HepG2 (cell line): ENCODE results near the gene TPRKB. TPM values are rescaled to one million over a fixed set of nuclear protein-coding genes. Genes with fewer than 3 reads are reported as not detected.

Source experiments
- ATAC-seq: fragments of 200-7000 bp; cut with Tn5 transposase; 3 replicates; pipeline ENCODE4 v1.9.1; 2020; ENCODE audit warnings: mild to moderate bottlenecking, moderate library complexity
- BruUV-seq: library from RNA; stranded (reverse); fragments of 400-500 nt; replicated peaks from 2 replicates; lab custom pipeline; 2021; lab: Mats Ljungman, UMichigan
- CTCF ChIA-PET: fragments of 300-600 bp; formaldehyde crosslinking; extraction: SDS; loops from one replicate; lab custom pipeline; 2021; ENCODE audit warnings: low total read pairs, inconsistent platforms, low intra/inter-chr PET ratio; lab: Yijun Ruan, JAX
- POLR2A ChIA-PET: fragments of 350-600 bp; sonication (Branson Sonifier 250); formaldehyde crosslinking; loops from one replicate; lab custom pipeline; 2020; ENCODE audit warnings: antibody characterized with exemption, inconsistent platforms; lab: Yijun Ruan, JAX
- DNase-seq: peaks from one replicate; pipeline ENCODE4 v3.0.0-alpha.2; 2015; ENCODE audit warnings: low spot score
- FAIRE-seq: peaks from 3 replicates; lab custom pipeline; 2011; peaks lifted over from hg19 to GRCh38; lab: Jason Lieb, UNC
- H2AFZ ChIP-seq: one replicate; pipeline ENCODE4 v1.6.1; 2011; ENCODE audit warnings: low read length, inconsistent platforms
- H3K27ac ChIP-seq: fragments of 300-600 bp; 3 replicates; pipeline ENCODE4 v1.8.0; 2011; ENCODE audit warnings: mixed run types, mild to moderate bottlenecking, mixed read lengths, low read length, inconsistent platforms; ENCODE audit not compliant: insufficient read depth; ENCODE audit errors: extremely low read length
- H3K27me3 ChIP-seq, 2 experiments: fragments of 200-600 bp in 1 of 2; 2 replicates in 1 of 2; 3 replicates in 1 of 2; pipeline versions ENCODE4 v1.6.0 to v1.8.0; 2011; ENCODE audit warnings: low read length in 2 of 2, mild to moderate bottlenecking in 2 of 2, moderate library complexity in 2 of 2, inconsistent platforms in 1 of 2; ENCODE audit not compliant: insufficient read depth in 2 of 2, control insufficient read depth in 1 of 2
- H3K36me3 ChIP-seq, 2 experiments: fragments of 200-600 bp in 1 of 2; replicated peaks in 1 of 2; 2 replicates in 1 of 2; 3 replicates in 1 of 2; pipeline versions ENCODE4 v1.5.1 to v1.8.0; 2011; ENCODE audit warnings: low read length in 2 of 2, inconsistent platforms in 1 of 2; ENCODE audit not compliant: insufficient read depth in 2 of 2, control insufficient read depth in 1 of 2
- H3K4me1 ChIP-seq: 2 replicates; pipeline ENCODE4 v1.5.1; 2012; ENCODE audit warnings: low read length, inconsistent platforms; ENCODE audit not compliant: insufficient read depth
- H3K4me2 ChIP-seq: 2 replicates; pipeline ENCODE4 v1.6.0; 2011; ENCODE audit warnings: low read depth, low read length, inconsistent platforms
- H3K4me3 ChIP-seq, 3 experiments: fragments of 200-600 bp in 1 of 3; sonication (generic), shearing (Covaris generic) in 1 of 3; replicated peaks in 1 of 3; 2 replicates each; pipeline ENCODE4 v1.5.1; 2011 to 2016; ENCODE audit warnings: low read length in 3 of 3, inconsistent platforms in 2 of 3, low read depth in 2 of 3, mild to moderate bottlenecking in 2 of 3, control low read depth in 1 of 3, mixed read lengths in 1 of 3; ENCODE audit not compliant: insufficient read depth in 1 of 3
- H3K79me2 ChIP-seq: one replicate; pipeline ENCODE4 v1.6.1; 2011; ENCODE audit warnings: low read length, inconsistent platforms; ENCODE audit not compliant: insufficient read depth
- H3K9ac ChIP-seq: 2 replicates; pipeline ENCODE4 v1.6.0; 2011; ENCODE audit warnings: mild to moderate bottlenecking, low read depth, low read length, inconsistent platforms; ENCODE audit not compliant: insufficient read depth
- H3K9me3 ChIP-seq: 2 replicates; pipeline ENCODE4 v1.5.1; 2012; ENCODE audit warnings: mild to moderate bottlenecking, low read length
- H4K20me1 ChIP-seq: 2 replicates; pipeline ENCODE4 v1.6.0; 2011; ENCODE audit warnings: inconsistent platforms, mild to moderate bottlenecking, low read length, moderate library complexity; ENCODE audit not compliant: insufficient read depth
- ADNP ChIP-seq: sonication (generic); formaldehyde crosslinking; IDR thresholded peaks from 2 replicates; pipeline ENCODE4 v1.4.0; 2020; ENCODE audit warnings: missing genetic modification reagents
- CCAR2 ChIP-seq: fragments of 200-400 bp; formaldehyde crosslinking; optimal IDR thresholded peaks from 2 replicates; pipeline ENCODE3; 2018; ENCODE audit warnings: low read depth, mild to moderate bottlenecking, low read length, moderate library complexity
- RFX3 ChIP-seq: IDR thresholded peaks from 2 replicates; pipeline ENCODE4 v1.6.1; 2016; ENCODE audit warnings: missing biosample characterization, missing genetic modification reagents
- SAP130 ChIP-seq: IDR thresholded peaks from 2 replicates; pipeline ENCODE4 v1.6.1; 2016; ENCODE audit warnings: low read depth
- ZFP82 ChIP-seq: sonication (generic); formaldehyde crosslinking; IDR thresholded peaks from 2 replicates; pipeline ENCODE4 v1.5.1; 2020; ENCODE audit warnings: mild to moderate bottlenecking, missing genetic modification reagents, borderline replicate concordance
- ZNF160 ChIP-seq: sonication (generic); formaldehyde crosslinking; IDR thresholded peaks from 2 replicates; pipeline ENCODE4 v1.8.0; 2022; ENCODE audit warnings: mild to moderate bottlenecking, inconsistent platforms, missing genetic modification reagents
- ZNF224 ChIP-seq: sonication (generic); formaldehyde crosslinking; IDR thresholded peaks from 2 replicates; pipeline ENCODE4 v1.5.0; 2020; ENCODE audit warnings: mild to moderate bottlenecking, missing genetic modification reagents
- ZNF253 ChIP-seq: sonication (generic); formaldehyde crosslinking; IDR thresholded peaks from 2 replicates; pipeline ENCODE4 v1.8.0; 2022; ENCODE audit warnings: mild to moderate bottlenecking, missing genetic modification reagents, borderline replicate concordance
- ZNF367 ChIP-seq: sonication (generic); formaldehyde crosslinking; IDR thresholded peaks from 2 replicates; pipeline ENCODE4 v1.4.0; 2020; ENCODE audit warnings: missing genetic modification reagents, borderline replicate concordance
- ZNF761 ChIP-seq: sonication (generic); formaldehyde crosslinking; conservative IDR thresholded peaks from 2 replicates; pipeline ENCODE4 v1.4.0; 2020; ENCODE audit warnings: mild to moderate bottlenecking, missing genetic modification reagents
- ZNF883 ChIP-seq: sonication (generic); formaldehyde crosslinking; IDR thresholded peaks from 2 replicates; pipeline ENCODE4 v1.5.1; 2020; ENCODE audit warnings: mild to moderate bottlenecking, missing genetic modification reagents; ENCODE audit errors: not compliant biosample characterization
- WGBS: methylation state at CpG from one replicate; pipeline ENCODE4 v1.1.6; 2017; ENCODE audit warnings: low lambda C conversion rate; 5-methylcytosine and 5-hydroxymethylcytosine counted together
- in situ Hi-C: cut with HindIII; loops from 2 replicates; pipeline ENCODE4 v1.10.0; 2017; ENCODE audit warnings: low pct_unique_long_range_greater_than_20kb; ENCODE audit not compliant: extremely low pct_ligation_motif_present
- intact Hi-C: fragments of 100-400 bp; cut with micrococcal nuclease; formaldehyde crosslinking; loops from one replicate; pipeline ENCODE4 v1.10.0; 2022; ENCODE audit not compliant: unreplicated experiment
- polyA plus RNA-seq, 8 experiments: library from polyadenylated mRNA; depleted of rRNA in 3 of 8; stranded (reverse) in 7 of 8; unstranded in 1 of 8; fragments of >200 nt; fragmentation: Illumina TruSeq in 4 of 8; extraction: Trizol in 4 of 8; gene quantifications; 2 replicates each; pipeline versions ENCODE4 v1.2.1 to v1.2.3, GENCODE V29; 2011 to 2016; ENCODE audit warnings: low read depth in 4 of 8, missing spikeins in 1 of 8, mixed read lengths in 1 of 8; ENCODE audit not compliant: insufficient read depth in 1 of 8
- total RNA-seq, 5 experiments: library from RNA; depleted of rRNA; stranded (reverse); fragments of >200 nt; fragmentation: Illumina TruSeq; extraction: Trizol; gene quantifications; 2 replicates each; pipeline ENCODE4 v1.2.3, GENCODE V29; 2016; ENCODE audit warnings: low read depth in 1 of 5
- TF ChIP-seq, protein P1 (sequence below): sonication (generic); formaldehyde crosslinking; IDR thresholded peaks from 2 replicates; pipeline ENCODE4 v1.4.0; 2020; ENCODE audit warnings: missing genetic modification reagents
- TF ChIP-seq, protein P2 (sequence below): sonication (generic); formaldehyde crosslinking; IDR thresholded peaks from 2 replicates; pipeline ENCODE4 v1.8.1; 2022; ENCODE audit warnings: mild to moderate bottlenecking, missing genetic modification reagents
- TF ChIP-seq, protein P3 (sequence below): sonication (generic); formaldehyde crosslinking; IDR thresholded peaks from 2 replicates; pipeline ENCODE4 v1.4.0; 2020; ENCODE audit warnings: missing genetic modification reagents; ENCODE audit errors: not compliant biosample characterization

The TPRKB gene
- total and polyA plus RNA-seq, 2 of the 13 experiments (the other 11 are each of a cell fraction or from before 2014, with no cell fraction given), result 32.0 to 58.0 TPM

DNA sequence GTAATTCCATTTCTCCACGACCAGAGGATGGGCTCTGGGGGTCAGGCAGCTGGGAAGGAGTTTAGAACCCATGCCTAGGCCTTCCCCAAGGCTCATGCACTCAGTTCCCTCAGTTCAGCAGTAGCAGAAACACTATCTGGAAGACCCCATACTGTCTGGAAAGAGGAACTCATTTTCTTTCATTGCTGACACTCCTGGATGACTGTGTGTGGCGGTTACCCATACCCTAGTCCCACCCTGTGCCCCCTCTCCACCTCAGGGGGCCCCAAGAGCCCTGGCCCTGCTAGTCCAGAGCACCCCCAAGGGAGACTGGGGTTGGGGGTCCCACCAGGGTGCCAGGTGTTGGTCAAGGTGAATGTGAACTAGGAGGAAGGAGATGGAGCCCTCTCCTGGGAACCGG lies 29.5 kb downstream of the TPRKB start:
- peaks cover 7% of the 10 kb centered on the region for H3K4me1 ChIP-seq
- in situ Hi-C loops (no loop called here), intact Hi-C loops (no loop called here)
- ChIA-PET CTCF (no interaction called here), POLR2A (no interaction called here)
- TF ChIP-seq CCAR2 (no peak), RFX3 (CRISPR knock-in tag) (no peak), ZNF883 (CRISPR knock-in tag) (no peak)
- TF ChIP-seq, protein P1, sequence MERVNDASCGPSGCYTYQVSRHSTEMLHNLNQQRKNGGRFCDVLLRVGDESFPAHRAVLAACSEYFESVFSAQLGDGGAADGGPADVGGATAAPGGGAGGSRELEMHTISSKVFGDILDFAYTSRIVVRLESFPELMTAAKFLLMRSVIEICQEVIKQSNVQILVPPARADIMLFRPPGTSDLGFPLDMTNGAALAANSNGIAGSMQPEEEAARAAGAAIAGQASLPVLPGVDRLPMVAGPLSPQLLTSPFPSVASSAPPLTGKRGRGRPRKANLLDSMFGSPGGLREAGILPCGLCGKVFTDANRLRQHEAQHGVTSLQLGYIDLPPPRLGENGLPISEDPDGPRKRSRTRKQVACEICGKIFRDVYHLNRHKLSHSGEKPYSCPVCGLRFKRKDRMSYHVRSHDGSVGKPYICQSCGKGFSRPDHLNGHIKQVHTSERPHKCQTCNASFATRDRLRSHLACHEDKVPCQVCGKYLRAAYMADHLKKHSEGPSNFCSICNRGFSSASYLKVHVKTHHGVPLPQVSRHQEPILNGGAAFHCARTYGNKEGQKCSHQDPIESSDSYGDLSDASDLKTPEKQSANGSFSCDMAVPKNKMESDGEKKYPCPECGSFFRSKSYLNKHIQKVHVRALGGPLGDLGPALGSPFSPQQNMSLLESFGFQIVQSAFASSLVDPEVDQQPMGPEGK (CRISPR knock-in tag), result no peak
- DNase-seq, result no peak
- no TSS peak for BruUV-seq
- no peak overlapping the region for H3K27ac ChIP-seq
- ATAC-seq, result no peak
- no peaks in the 10 kb centered on the region for H3K9me3 ChIP-seq
- H3K36me3 ChIP-seq, result no peaks in the 10 kb centered on the region
- no peak overlapping the region for H3K4me3 ChIP-seq
- WGBS, result 36% methylated on average over 2 of the region's 3 CpGs
- no peak overlapping the region for H3K4me2 ChIP-seq
- H3K27me3 ChIP-seq, result peaks cover 0 to 25% of the 10 kb centered on the region in 2 experiments; a peak in 3 of 5 replicates
- no peaks in the 10 kb centered on the region for H4K20me1 ChIP-seq
- no peaks in the 10 kb centered on the region for H3K79me2 ChIP-seq
- FAIRE-seq, result no peak
- no peak overlapping the region for H2AFZ ChIP-seq
- H3K9ac ChIP-seq, result no peak overlapping the region

DNA sequence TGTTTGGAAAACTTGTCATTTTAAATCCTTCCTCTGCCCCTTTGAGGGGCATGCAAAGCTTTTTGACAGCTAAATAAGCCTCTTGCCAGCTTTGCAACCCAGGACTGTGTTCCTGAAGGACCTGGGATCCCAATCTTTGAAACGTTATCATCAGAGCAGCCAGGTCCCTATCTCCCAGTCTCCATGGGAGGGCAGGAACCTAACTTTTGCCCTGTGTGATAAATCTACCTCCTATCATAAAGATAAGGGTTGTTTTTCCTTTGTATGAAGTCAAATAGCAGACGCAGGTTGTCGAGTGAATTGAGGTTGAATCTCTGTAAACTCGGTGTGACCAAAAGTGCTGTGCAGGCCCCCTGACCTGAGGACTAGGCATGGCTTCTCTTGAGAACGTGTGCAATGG lies 30.1 kb downstream of the TPRKB start:
- no peaks in the 10 kb centered on the region for H3K79me2 ChIP-seq
- H3K27ac ChIP-seq, result no peak overlapping the region
- FAIRE-seq (no peak), ATAC-seq (no peak), DNase-seq (no peak)
- H3K27me3 ChIP-seq, result peaks cover 0 to 25% of the 10 kb centered on the region in 2 experiments; a peak in 3 of 5 replicates
- POLR2A ChIA-PET, result no interaction called here
- no peaks in the 10 kb centered on the region for H3K9me3 ChIP-seq
- peaks cover 13% of the 10 kb centered on the region for H3K4me1 ChIP-seq
- 11% methylated on average over 5 of the region's 5 CpGs for WGBS
- in situ Hi-C loops (no loop called here), intact Hi-C loops (no loop called here)
- BruUV-seq, result no TSS peak
- no peak overlapping the region for H3K4me2 ChIP-seq
- no peak overlapping the region for H2AFZ ChIP-seq
- no peaks in the 10 kb centered on the region for H3K36me3 ChIP-seq
- CTCF ChIA-PET, result no interaction called here
- no peak overlapping the region for H3K4me3 ChIP-seq
- H4K20me1 ChIP-seq, result no peaks in the 10 kb centered on the region
- no peak overlapping the region for H3K9ac ChIP-seq
- TF ChIP-seq ADNP, result no peak
- no peak for TF ChIP-seq ZNF761 (CRISPR knock-in tag)
- no peak for TF ChIP-seq SAP130
- TF ChIP-seq, protein P2, sequence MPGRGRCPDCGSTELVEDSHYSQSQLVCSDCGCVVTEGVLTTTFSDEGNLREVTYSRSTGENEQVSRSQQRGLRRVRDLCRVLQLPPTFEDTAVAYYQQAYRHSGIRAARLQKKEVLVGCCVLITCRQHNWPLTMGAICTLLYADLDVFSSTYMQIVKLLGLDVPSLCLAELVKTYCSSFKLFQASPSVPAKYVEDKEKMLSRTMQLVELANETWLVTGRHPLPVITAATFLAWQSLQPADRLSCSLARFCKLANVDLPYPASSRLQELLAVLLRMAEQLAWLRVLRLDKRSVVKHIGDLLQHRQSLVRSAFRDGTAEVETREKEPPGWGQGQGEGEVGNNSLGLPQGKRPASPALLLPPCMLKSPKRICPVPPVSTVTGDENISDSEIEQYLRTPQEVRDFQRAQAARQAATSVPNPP (CRISPR knock-in tag), result no peak
- no peak for TF ChIP-seq ZNF160 (CRISPR knock-in tag)
- no peak for TF ChIP-seq ZNF224 (CRISPR knock-in tag)
- TF ChIP-seq ZFP82, result no peak
- TF ChIP-seq ZNF253 (CRISPR knock-in tag), result no peak
- TF ChIP-seq, protein P3, sequence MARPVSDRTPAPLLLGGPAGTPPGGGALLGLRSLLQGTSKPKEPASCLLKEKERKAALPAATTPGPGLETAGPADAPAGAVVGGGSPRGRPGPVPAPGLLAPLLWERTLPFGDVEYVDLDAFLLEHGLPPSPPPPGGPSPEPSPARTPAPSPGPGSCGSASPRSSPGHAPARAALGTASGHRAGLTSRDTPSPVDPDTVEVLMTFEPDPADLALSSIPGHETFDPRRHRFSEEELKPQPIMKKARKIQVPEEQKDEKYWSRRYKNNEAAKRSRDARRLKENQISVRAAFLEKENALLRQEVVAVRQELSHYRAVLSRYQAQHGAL (CRISPR knock-in tag), result no peak
- no peak for TF ChIP-seq ZNF367
